Sciatic nerve (tissue), 2 donors: Measurements from ENCODE around the gene ELAVL2. TPM values are rescaled to one million over a fixed set of nuclear protein-coding genes. Genes with fewer than 3 reads are reported as not detected.
"Not testable (repeated sequence)": the region's sequence is repeated elsewhere in the genome, so short reads cannot be mapped to it uniquely, and the experiment has no call there.

Experiments used
- ATAC-seq: fragments of 200-7000 bp; cut with Tn5 transposase; one replicate; pipeline ENCODE4 v1.9.1; 2020; ENCODE audit warnings: mild to moderate bottlenecking, moderate library complexity
- DNase-seq: peaks from one replicate; pipeline ENCODE4 v3.0.0-alpha.2; 2020; ENCODE audit warnings: low spot score
- intact Hi-C: fragments of 100-400 bp; cut with DNase I; formaldehyde crosslinking; loops from one replicate; pipeline ENCODE4 v1.14.2; 2022
- total RNA-seq: library from RNA; stranded (reverse); fragmentation: NEBNext Ultra II Directional; extraction: Animal tissue kit (Norgen Biotek cat#: 25700); gene quantifications from one replicate; pipeline ENCODE4 v1.2.1, GENCODE V29; 2021
- donor health status: DM: no; HTN: no; CAD: no.
- donor health status: DM: no; HTN: no; CAD: no.

Gene ELAVL2
- total RNA-seq, 1 donor from 2014 or later: 0.40 TPM

DNA sequence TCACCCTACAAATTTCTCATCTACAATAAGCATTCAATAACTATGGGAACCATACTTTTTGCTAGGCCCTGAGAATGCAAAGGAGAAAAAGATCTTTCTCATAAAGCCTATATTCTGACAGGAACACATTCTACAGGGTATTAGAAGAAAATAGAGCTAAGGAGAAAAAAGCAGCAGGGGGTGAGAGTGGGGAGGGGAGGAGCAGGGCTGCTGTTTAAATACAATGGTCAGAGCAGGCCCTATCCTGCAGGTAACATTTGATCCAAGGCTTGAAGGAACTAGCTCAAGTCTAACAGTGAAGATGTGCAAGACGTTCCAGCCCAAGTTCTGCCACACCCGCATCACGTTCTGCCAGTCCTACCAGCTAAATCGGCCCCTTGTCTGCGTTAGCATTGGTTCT, 89.7 kb downstream of the ELAVL2 start:
- ATAC-seq: no peak
- intact Hi-C loops: no loop called here
- no peak for DNase-seq

DNA sequence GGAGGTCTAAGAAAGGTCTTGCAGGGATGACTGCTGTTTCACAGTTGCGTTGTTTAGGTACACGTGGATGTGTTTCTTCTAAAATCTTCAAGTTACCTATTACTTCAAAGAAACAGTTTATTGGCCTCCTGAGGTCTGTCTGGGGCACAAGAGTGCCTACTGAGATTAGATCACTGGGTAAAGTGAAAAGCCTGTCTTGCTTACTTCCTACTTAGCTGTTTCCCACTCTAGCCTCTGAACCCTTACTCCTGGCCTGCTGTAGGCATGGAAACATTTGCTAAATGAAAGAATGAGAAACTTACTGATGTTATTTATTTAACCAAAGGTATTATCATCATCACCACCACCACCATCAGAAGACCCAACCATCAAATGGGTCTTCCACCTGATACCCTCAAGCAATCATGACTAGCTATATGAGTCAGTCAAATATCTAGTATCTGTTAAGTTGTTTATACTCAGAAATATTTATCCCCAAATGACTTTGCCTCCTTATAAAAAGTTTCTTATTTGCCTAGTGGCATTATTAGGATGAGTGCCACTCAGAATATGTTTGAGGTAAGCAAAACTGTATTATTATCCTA, 92.5 kb downstream of the ELAVL2 start:
- intact Hi-C loops: no loop called here
- DNase-seq (no peak), ATAC-seq (no peak)

DNA sequence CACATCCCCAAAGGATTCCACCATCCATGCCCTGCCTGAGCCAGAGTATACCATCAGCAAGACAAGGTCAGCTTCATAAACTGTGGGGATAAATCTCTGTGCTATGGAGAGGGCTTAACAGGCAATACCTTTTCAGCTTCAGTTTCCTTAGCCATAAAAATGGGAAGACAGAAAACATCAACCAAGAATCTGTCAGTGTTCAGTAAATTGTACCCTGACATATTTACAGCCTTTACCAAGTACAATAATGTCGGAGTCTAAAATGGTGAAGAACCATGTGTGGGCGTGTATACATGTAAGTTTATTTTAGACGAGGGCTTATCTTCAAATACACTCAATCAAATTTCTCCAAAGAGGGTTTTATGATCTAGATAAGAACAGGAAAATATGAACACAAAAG, 94.7 kb downstream of the ELAVL2 start:
- intact Hi-C loops: no loop called here
- DNase-seq (no peak), ATAC-seq (no peak)

DNA sequence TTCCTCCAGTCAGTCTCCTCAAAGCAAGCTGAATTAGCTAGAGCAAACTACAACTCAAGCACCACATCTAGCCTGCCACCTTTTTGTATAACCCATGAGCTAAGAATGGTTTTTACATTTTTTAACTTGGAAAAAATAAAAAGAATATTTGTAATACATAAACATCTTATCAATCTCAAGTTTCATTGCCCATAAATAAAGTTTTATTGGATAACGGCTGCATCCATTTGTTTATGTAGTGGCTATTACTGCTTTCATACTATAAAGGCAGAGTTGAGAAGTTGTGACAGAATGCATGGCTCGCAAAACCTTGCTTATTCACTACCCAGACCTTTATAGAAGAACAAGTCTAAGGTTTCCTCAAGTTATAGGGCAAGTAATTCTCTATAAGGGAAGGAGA, 95.7 kb downstream of the ELAVL2 start:
- DNase-seq: no peak
- no peak for ATAC-seq
- intact Hi-C loops: no loop called here

DNA sequence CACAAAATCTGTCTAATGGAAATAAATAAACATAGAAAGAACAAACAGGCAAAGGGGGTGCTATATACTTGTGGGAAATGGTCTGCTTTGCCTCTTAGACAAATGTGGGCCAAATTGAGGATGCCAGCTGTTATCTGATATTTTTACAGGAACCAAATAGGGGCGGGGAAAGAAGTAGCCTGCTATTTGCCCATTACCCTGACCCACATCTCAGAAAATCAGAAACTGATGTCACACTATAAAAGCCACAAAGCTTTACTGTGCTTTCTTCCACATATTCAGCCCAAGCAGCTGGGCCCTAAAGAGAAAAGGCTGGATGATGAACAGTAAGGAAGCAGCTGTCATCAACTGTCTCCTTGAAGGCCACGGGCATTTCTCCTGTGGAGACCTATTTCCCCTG, 97.3 kb downstream of the ELAVL2 start:
- ATAC-seq (no peak), DNase-seq (no peak)
- intact Hi-C loops: no loop called here

DNA sequence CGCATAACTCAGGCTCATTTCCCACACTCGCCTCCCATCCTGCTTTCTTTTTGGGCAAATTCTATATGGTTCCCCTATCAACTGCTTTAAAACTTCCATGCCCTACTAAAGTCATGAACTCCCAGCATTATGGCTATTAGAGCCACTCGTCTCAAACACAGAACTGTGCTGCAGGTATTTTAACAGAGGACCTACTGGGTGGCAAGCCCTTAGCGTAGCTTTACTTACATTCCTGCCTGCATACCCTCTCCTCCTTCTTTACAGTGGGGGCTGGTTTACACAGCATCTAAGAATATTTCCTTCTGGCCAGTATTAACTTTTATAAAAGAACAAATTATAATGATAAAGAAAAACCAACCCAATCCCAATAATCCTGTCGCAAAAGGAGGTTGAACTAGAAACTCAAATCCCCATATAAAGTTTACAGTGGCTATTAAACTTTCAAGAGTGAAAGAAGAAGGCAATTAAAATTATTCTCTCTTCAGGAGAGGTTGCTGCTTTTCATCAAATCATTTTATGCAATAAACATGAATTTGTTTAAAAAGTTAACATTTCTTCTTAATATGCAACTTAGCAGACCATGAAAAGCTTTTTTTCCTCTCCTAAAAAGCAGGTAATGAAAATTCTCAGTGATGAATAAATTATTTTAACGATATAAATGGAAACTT, 100.6 kb downstream of the ELAVL2 start:
- intact Hi-C loops: no loop called here
- DNase-seq (no peak), ATAC-seq (no peak)

DNA sequence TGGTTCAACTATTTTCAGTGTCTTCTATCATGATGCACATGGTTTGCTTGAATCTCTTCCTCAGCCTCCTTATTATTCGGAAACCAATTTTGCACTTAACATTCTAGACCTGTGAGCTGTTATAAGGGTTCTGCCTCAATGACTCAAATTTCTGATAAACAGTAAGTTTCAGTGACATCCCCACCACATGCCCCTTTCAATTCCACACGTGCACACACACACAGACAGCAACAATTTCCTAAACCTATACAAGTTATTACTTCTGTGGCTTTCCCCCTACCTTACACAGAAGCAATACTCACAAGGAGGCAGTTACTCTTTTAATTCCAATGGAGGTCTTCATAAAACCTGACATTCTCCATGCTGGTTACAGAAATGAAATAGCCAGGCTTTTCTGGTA, 102.4 kb downstream of the ELAVL2 start:
- DNase-seq (no peak), ATAC-seq (no peak)
- intact Hi-C loops: no loop called here

DNA sequence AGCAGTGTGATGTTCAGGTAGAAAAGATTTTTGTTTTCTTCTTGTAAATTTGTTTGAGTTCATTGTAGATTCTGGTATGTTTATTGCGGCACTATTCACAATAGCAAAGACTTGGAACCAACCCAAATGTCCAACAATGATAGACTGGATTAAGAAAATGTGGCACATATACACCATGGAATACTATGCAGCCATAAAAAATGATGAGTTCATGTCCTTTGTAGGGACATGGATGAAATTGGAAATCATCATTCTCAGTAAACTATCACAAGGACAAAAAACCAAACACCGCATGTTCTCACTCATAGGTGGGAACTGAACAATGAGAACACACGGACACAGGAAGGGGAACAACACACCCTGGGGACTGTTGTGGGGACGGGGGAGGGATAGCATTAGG, 103.0 kb downstream of the ELAVL2 start:
- intact Hi-C loops, DNase-seq, ATAC-seq: not testable (repeated sequence)

DNA sequence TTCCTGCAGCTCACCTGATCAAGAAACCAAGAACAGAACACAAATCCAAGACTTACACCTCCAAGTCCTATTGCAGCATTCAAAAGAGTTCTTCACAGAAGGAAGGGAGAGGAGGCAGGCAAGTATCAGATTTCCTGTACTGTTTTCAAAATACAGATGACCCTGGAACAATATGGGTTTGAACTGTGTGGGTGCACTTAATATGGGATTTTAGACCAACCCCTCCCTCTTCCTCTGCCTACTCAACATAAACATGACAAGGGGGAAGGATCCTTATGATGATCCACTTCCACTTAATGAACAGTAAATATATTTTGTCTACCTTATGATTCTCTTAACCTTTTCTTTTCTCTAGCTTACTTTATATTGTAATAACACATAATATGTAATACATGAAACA, 104.6 kb downstream of the ELAVL2 start:
- ATAC-seq (no peak), DNase-seq (no peak)
- intact Hi-C loops: no loop called here

DNA sequence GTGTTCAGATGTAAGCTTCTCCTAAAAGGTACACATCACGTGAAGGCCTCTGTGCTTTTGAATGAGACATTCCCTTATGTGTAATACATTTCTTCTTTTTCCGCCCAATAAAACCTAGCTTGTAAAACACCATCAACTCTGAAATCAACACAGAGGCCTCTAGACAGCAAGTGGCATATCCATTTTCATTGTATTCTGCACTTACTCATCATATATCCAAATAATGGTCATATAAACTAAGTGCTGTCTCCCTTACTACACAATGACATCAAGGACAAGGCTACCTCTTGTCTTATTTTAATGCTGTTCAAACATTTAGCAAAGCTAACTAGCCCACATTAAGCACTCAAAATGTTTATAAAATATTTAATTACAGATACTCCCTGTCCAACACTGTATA, 108.5 kb downstream of the ELAVL2 start:
- DNase-seq: no peak
- no peak for ATAC-seq
- intact Hi-C loops: no loop called here

DNA sequence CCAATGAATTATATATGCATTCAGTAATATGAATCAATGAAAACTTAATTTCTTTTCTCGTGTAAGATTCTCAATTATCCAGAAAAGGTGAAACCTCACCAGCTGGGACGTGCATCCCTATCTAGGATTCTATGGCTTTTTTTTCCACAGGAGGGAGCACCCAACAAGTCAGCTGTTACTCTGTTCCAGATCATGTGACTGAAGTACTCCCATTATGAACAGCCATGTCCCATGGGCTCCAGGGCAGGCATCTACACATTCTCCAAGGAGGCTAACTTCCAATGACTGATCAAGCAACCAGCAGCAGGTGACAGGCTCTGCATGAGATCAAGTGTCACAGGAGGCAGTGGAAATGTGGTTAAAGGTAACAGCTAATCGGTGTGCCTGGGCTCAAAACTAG, 118.8 kb downstream of the ELAVL2 start:
- intact Hi-C loops: no loop called here
- no peak for DNase-seq
- ATAC-seq: no peak

DNA sequence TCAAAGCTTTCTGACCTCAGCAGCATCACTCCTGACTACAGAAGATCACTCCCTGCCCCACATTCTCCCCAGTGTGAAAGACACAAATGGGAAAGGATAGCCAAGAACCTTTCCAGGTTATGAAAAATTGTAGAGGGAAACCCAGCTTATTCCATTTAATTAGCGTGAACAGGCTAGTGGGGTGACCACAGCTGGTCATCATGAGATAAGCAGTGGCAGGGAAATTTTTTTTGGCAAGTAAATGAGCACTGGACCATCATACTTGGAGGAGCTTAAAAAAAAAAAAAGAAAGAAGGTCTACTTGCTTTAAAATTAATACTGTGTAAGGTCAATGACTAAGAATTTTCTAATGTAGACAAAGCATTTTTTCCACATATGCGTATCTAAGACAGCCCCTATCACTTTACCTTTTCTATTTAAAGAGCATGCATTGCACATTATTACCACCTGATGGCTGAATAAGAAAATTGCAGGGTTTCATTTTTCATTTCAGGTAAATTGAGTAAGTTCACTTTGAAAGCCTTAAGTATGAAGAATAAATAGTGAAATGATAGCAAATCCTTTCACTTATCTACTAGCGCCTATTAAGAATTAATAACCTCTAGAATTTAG, 123.6 kb downstream of the ELAVL2 start:
- ATAC-seq (no peak), DNase-seq (no peak)
- intact Hi-C loops: no loop called here

DNA sequence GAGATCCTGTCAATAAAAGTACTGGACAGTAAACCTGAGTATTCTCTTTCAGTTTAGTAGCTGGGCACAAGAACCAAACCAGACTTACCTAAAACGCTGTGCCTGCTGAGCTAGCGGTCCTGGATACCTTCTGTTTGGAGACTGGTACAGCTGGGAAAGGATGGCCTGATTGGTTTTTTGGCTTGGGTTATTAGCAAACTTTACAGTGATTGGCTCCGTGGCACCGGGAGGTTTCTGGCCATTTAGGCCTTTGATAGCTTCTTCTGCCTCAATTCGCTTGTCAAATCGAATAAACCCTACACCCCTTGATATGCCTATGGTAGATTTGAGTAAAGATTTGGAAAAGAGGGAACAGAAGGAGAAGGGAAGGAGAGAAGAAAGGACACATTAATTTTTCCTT, 124.7 kb downstream of the ELAVL2 start:
- ATAC-seq (no peak), DNase-seq (no peak)
- intact Hi-C loops: no loop called here

DNA sequence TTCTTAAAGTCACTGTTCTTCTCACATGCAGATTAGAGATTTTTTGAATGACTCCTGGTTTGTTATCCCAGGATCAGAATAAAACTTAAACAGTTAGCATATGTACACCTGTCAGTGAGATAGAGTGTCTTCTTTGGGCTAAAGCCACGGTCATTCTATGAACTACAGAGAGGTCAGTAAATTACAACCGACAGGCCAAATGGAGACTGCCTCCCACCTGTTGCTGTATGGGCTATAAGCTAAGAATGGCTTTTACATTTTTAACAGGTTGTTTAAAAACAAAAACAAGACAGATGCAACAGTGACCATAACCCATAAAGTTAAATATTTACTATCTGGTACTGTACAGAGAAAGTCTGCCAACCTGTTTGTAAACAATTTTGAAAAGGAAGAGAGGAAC, 125.7 kb downstream of the ELAVL2 start:
- ATAC-seq (no peak), DNase-seq (no peak)
- intact Hi-C loops: no loop called here

DNA sequence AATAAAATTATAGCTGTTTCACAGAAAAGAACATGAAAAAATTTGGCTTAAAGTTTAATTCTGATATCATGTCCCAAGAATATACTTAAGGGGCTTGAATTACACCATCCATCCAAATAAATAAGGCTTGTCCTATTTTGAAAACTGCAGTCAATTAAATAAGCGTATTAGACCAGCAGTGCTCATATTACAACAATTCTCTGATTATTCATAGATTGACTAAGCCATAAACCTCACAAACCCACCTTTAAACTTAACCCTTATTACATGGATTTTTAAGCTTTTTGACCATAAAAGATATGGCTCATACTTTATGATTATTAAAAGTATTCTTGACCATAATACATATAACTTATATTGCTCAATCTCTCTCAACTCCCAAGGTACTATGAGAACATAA, 127.9 kb downstream of the ELAVL2 start:
- intact Hi-C loops: no loop called here
- ATAC-seq: no peak

DNA sequence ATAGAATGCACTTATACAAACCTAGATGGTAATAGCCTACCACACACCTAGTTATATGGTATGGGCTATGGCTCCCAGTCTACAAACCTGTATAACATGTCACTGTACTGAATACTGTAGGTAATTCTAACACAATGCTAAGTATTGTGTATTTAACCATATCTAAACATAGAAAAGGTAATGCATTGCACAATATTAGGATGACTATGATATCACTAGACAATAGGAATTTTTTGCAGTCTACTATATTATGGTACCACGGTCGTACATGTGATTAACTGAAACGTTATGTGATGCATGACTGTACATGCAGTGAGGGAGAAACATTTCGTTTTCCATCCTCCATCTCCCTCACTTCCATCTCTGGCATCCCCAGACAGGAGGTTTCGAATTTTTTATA, 130.5 kb downstream of the ELAVL2 start:
- intact Hi-C loops: no loop called here
- ATAC-seq: no peak
- no peak for DNase-seq

More for the DNA sequence above, 127.9 kb downstream of the ELAVL2 start:
- DNase-seq: no peak

DNA sequence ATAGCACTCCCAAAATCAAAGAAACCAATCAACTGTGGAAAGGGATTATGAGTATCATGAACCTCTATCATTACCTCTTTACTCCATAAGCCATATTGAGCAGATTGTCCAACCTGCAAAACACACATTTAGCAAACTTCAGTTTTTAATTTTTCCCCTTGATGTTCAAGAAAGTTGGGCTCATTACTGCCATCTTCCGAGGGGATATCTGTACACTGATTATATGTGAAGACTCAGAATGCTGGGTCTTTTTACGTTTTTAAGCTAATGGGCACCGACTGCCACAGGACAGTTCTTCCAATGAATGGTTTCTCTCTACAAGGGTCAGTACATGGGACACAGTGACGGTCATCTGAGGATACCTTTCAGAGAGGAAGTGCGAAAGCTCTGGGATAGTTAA, 132.7 kb downstream of the ELAVL2 start:
- no peak for DNase-seq
- intact Hi-C loops: no loop called here
- no peak for ATAC-seq

DNA sequence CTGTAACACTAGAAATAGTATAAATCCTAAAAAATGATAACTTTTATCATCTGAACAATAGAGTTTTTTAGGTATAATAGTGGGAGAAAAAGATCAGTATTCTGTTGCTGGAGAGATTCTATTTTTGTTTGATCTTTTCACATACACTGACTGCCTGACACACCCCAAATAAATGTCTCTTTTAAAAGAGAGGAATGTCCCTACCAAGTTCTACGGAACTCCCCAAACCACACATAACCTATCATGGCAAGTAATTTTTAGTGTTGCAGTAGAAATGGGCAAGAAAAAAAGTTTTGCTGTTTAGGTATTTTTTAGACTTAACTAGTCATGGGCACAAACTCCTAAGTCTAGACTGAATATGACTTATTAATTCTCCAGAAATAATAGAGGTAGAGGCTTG, 139.1 kb downstream of the ELAVL2 start:
- ATAC-seq: no peak
- intact Hi-C loops: no loop called here

DNA sequence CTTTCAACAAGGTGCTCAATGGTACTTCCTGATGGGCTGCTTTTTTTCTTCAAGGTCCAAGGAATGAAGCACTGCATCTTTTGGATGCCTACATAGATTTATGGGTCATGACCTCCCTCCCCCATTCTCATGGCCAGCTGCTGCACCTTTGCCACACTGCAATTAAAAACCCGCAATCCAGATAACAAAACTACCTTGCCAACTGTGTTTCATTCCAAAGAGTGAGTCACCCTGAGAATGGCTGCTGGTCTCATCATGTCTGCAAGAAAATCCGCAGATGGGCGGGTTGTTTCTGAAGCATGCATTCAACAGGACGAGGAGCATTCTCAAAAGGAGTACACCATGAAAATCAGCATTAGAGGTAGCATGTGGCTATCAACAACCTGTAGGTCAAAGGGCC, 139.8 kb downstream of the ELAVL2 start:
- intact Hi-C loops: no loop called here
- DNase-seq: no peak
- no peak for ATAC-seq

More for the DNA sequence above, 139.1 kb downstream of the ELAVL2 start:
- no peak for DNase-seq

DNA sequence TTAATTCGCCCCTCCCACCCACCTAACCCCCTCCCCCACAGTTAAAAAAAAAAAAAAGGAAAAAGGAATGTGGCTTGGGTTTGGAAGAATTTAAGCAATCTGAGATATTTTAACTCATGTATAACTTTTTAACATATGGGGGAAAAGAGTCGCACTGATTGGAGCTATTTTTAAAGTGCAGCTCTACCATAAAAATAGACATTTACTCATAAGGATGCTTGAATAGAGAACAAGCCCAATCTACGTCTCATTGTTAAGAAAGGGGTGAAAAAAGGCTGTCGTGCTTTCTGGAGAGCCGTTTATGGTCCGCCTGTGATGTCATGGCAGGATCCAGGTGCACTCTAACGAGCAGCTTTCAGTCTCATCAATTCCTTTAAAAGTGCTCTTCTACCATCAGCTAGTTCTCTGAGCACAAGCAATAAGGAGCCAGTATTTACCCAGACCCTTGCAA, 142.4 kb downstream of the ELAVL2 start:
- no peak for ATAC-seq
- no peak for DNase-seq
- intact Hi-C loops: no loop called here
